Endothelial cell of umbilical vein (primary cell): ENCODE results near the gene NPFFR2. TPM values are rescaled to one million over a fixed set of nuclear protein-coding genes. Genes with fewer than 3 reads are reported as not detected.
"Not testable (repeated sequence)": the region's sequence is repeated elsewhere in the genome, so short reads cannot be mapped to it uniquely, and the experiment has no call there.

Experiments used
- BruUV-seq: library from RNA; stranded (reverse); fragments of 400-500 nt; replicated peaks from 2 replicates; lab custom pipeline; 2021; lab: Mats Ljungman, UMichigan
- CTCF ChIA-PET: fragments of 300-600, 350-600 bp; sonication (Branson Sonifier 250); formaldehyde crosslinking; loops from one replicate; lab custom pipeline; 2021; ENCODE audit warnings: antibody characterized with exemption, inconsistent platforms; lab: Charles Lee
- POLR2A ChIA-PET: fragments of 300-600, 350-600 bp; sonication (Branson Sonifier 250); formaldehyde crosslinking; loops from one replicate; lab custom pipeline; 2021; ENCODE audit warnings: antibody characterized with exemption, inconsistent platforms; lab: Charles Lee
- DNase-seq: peaks from one replicate; pipeline ENCODE4 v3.0.0-alpha.2; 2011; ENCODE audit warnings: low read depth, low spot score
- FAIRE-seq: peaks from 2 replicates; lab custom pipeline; 2011; peaks lifted over from hg19 to GRCh38; lab: Jason Lieb, UNC
- H2AFZ ChIP-seq: 2 replicates; pipeline ENCODE4 v1.6.0; 2012; ENCODE audit warnings: low read depth, low read length, control low read depth, inconsistent platforms
- H3K27ac ChIP-seq: 2 replicates; pipeline ENCODE4 v1.5.1; 2011; ENCODE audit warnings: low read depth, mild to moderate bottlenecking, control low read depth, low read length, moderate library complexity; ENCODE audit not compliant: insufficient read depth
- H3K27me3 ChIP-seq, 2 experiments: 2 replicates each; pipeline versions ENCODE4 v1.6.0 to v1.6.1; 2011; ENCODE audit warnings: low read length in 2 of 2, mixed read lengths in 1 of 2; ENCODE audit not compliant: control insufficient read depth in 2 of 2, insufficient read depth in 2 of 2
- H3K36me3 ChIP-seq, 2 experiments: 2 replicates in 1 of 2; 3 replicates in 1 of 2; pipeline ENCODE4 v1.5.1; 2011; ENCODE audit warnings: low read length in 2 of 2, mild to moderate bottlenecking in 1 of 2, moderate library complexity in 1 of 2; ENCODE audit not compliant: control insufficient read depth in 2 of 2, insufficient read depth in 2 of 2; ENCODE audit errors: extremely low read depth in 1 of 2
- H3K4me1 ChIP-seq: 3 replicates; pipeline ENCODE4 v1.5.1; 2011; ENCODE audit warnings: mild to moderate bottlenecking, low read length; ENCODE audit not compliant: control insufficient read depth, insufficient read depth; ENCODE audit errors: extremely low read depth
- H3K4me2 ChIP-seq: 2 replicates; pipeline ENCODE4 v1.6.1; 2011; ENCODE audit warnings: low read length, control low read depth, mixed read lengths; ENCODE audit not compliant: insufficient read depth
- H3K4me3 ChIP-seq, 3 experiments: fragments of 200-600 bp in 1 of 3; sonication (generic), shearing (Covaris generic) in 1 of 3; replicated peaks in 1 of 3; 2 replicates each; pipeline ENCODE4 v1.5.1; 2011 to 2016; ENCODE audit warnings: control low read depth in 3 of 3, low read length in 3 of 3, mild to moderate bottlenecking in 2 of 3, inconsistent platforms in 1 of 3, low read depth in 1 of 3, moderate library complexity in 1 of 3; ENCODE audit not compliant: insufficient read depth in 1 of 3
- H3K79me2 ChIP-seq: 2 replicates; pipeline ENCODE4 v1.6.0; 2012; ENCODE audit warnings: low read length, inconsistent platforms; ENCODE audit not compliant: control insufficient read depth, insufficient read depth
- H3K9ac ChIP-seq: replicated peaks from 2 replicates; pipeline ENCODE3; 2011; ENCODE audit warnings: low read length, control low read depth; ENCODE audit not compliant: insufficient read depth; ENCODE audit errors: extremely low read depth
- H3K9me1 ChIP-seq: replicated peaks from 3 replicates; pipeline ENCODE4 v1.6.0; 2011; ENCODE audit warnings: mild to moderate bottlenecking, low read length; ENCODE audit not compliant: control insufficient read depth, insufficient read depth; ENCODE audit errors: extremely low read depth
- H3K9me3 ChIP-seq: replicated peaks from 2 replicates; pipeline ENCODE4 v1.5.1; 2012; ENCODE audit warnings: low read length, inconsistent platforms; ENCODE audit not compliant: control insufficient read depth, insufficient read depth
- H4K20me1 ChIP-seq: replicated peaks from 2 replicates; pipeline ENCODE3; 2011; ENCODE audit warnings: mild to moderate bottlenecking, low read length; ENCODE audit not compliant: control insufficient read depth, insufficient read depth; ENCODE audit errors: extremely low read depth
- EZH2 ChIP-seq: IDR thresholded peaks from 2 replicates; pipeline ENCODE4 v1.6.1; 2012; ENCODE audit warnings: borderline replicate concordance, low read depth, mild to moderate bottlenecking, moderate library complexity, low read length, inconsistent platforms; ENCODE audit not compliant: severe bottlenecking
- FOS ChIP-seq: IDR thresholded peaks from 2 replicates; pipeline ENCODE4 v1.6.1; 2011; ENCODE audit warnings: mild to moderate bottlenecking, low read length, moderate library complexity, borderline replicate concordance; ENCODE audit not compliant: insufficient read depth
- GATA2 ChIP-seq: IDR thresholded peaks from 2 replicates; pipeline ENCODE4 v1.7.0; 2011; ENCODE audit warnings: low read depth, mild to moderate bottlenecking, moderate library complexity, mixed read lengths, low read length; ENCODE audit not compliant: insufficient read length, insufficient read depth
- JUN ChIP-seq: IDR thresholded peaks from 2 replicates; pipeline ENCODE4 v1.6.1; 2011; ENCODE audit warnings: borderline replicate concordance, low read depth; ENCODE audit not compliant: insufficient read length, insufficient read depth
- MAX ChIP-seq: IDR thresholded peaks from 2 replicates; pipeline ENCODE4 v1.6.1; 2011; ENCODE audit not compliant: insufficient read depth, insufficient read length
- MYC ChIP-seq: IDR thresholded peaks from one replicate; pipeline ENCODE4 v1.6.1; 2011; ENCODE audit warnings: mild to moderate bottlenecking, low read depth, low read length
- POLR2A ChIP-seq: IDR thresholded peaks from 2 replicates; pipeline ENCODE4 v1.6.1; 2012; ENCODE audit warnings: low read depth, mild to moderate bottlenecking, control low read depth, low read length
- POLR2AphosphoS5 ChIP-seq: IDR thresholded peaks from 2 replicates; pipeline ENCODE4 v1.6.1; 2012; ENCODE audit warnings: low read depth, mild to moderate bottlenecking, control low read depth, low read length, moderate library complexity; ENCODE audit not compliant: insufficient read depth
- dilution Hi-C: fragments of 300-500 bp; cut with MboI; formaldehyde crosslinking; loops from one replicate; pipeline ENCODE4 v1.15.0; 2019; ENCODE audit warnings: low sequenced_read_pairs; ENCODE audit not compliant: extremely low pct_ligation_motif_present
- intact Hi-C: fragments of 100-400 bp; cut with micrococcal nuclease; formaldehyde crosslinking; loops from one replicate; pipeline ENCODE4 v1.10.0; 2022
- polyA plus RNA-seq, 4 experiments: library from polyadenylated mRNA; depleted of rRNA in 3 of 4; stranded (reverse) in 3 of 4; unstranded in 1 of 4; fragments of >200 nt; gene quantifications; 2 replicates each; pipeline versions ENCODE4 v1.2.1 to v1.2.3, GENCODE V29; 2011 to 2012; ENCODE audit warnings: missing spikeins in 1 of 4
- total RNA-seq: library from RNA; stranded (reverse); gene quantifications from 2 replicates; pipeline ENCODE4 v1.2.3, GENCODE V29; 2021
- TF ChIP-seq, protein P1 (sequence below), 2 donors: IDR thresholded peaks; 1 replicate in 1 of 2; 2 replicates in 1 of 2; pipeline ENCODE4 v1.5.1; 2011; ENCODE audit warnings: low read length in 2 of 2, mild to moderate bottlenecking in 2 of 2, moderate library complexity in 2 of 2, control low read depth in 1 of 2, inconsistent platforms in 1 of 2, low read depth in 1 of 2; ENCODE audit not compliant: insufficient read depth in 1 of 2; ENCODE audit errors: extremely low read depth in 1 of 2

NPFFR2 gene
- total and polyA plus RNA-seq, 2 donors (not counting 3 experiments of a cell fraction or from before 2014, with no cell fraction given), result 0.06 TPM; not detected in 1

- H3K9ac ChIP-seq, result no peak overlapping the region
- ChIA-PET CTCF (no interaction called here), POLR2A (no interaction called here)
- TF ChIP-seq POLR2A (no peak), JUN (no peak), POLR2AphosphoS5 (no peak), FOS (no peak), GATA2 (no peak), MAX (no peak), EZH2 (no peak), MYC (no peak)
- TF ChIP-seq, protein P1, sequence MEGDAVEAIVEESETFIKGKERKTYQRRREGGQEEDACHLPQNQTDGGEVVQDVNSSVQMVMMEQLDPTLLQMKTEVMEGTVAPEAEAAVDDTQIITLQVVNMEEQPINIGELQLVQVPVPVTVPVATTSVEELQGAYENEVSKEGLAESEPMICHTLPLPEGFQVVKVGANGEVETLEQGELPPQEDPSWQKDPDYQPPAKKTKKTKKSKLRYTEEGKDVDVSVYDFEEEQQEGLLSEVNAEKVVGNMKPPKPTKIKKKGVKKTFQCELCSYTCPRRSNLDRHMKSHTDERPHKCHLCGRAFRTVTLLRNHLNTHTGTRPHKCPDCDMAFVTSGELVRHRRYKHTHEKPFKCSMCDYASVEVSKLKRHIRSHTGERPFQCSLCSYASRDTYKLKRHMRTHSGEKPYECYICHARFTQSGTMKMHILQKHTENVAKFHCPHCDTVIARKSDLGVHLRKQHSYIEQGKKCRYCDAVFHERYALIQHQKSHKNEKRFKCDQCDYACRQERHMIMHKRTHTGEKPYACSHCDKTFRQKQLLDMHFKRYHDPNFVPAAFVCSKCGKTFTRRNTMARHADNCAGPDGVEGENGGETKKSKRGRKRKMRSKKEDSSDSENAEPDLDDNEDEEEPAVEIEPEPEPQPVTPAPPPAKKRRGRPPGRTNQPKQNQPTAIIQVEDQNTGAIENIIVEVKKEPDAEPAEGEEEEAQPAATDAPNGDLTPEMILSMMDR (IDR thresholded peaks at IDR 0.05; ENCODE audit: extremely low read depth in 1 of 2, insufficient read depth in 1 of 2, low read depth in 1 of 2, low read length in 2 of 2), result no peak
- no peaks in the 10 kb centered on the region for H3K27me3 ChIP-seq
- H2AFZ ChIP-seq, result no peak overlapping the region
- no peaks in the 10 kb centered on the region for H3K36me3 ChIP-seq
- intact Hi-C loops, result no loop called here
- no peak overlapping the region for H3K4me2 ChIP-seq
- BruUV-seq, result no TSS peak
- H3K9me1 ChIP-seq, result no peaks in the 10 kb centered on the region
- H3K9me3 ChIP-seq, result no peaks in the 10 kb centered on the region
- no peak overlapping the region for H3K27ac ChIP-seq
- H3K79me2 ChIP-seq, result no peaks in the 10 kb centered on the region
- dilution Hi-C loops, result no loop called here
- FAIRE-seq (no peak), DNase-seq (no peak)
- H3K4me3 ChIP-seq, result no peak overlapping the region
- no peaks in the 10 kb centered on the region for H3K4me1 ChIP-seq
- no peaks in the 10 kb centered on the region for H4K20me1 ChIP-seq
Observed at GRCh38 chr4:72152731-72153130, 120.9 kb downstream of the NPFFR2 start.

DNA sequence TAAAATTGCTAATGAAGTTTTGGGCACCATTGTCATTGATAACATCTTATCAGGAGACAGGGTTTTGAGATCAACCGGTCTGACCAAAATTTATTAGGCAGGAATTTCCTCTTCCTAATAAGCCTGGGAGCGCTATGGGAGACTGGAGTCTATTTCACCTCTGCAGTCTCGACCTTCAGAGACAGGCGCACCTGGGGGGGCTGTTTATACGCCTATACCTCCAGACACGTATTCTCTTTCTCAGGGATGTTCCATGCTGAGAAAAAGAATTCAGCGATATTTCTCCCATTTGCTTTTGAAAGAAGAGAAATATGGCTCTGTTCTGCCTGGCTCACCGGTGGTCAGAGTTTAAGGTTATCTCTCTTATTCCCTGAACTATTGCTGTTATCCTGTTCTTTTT, 121.8 kb downstream of the NPFFR2 start:
- BruUV-seq, H3K27ac ChIP-seq, CTCF ChIA-PET, FAIRE-seq, H2AFZ ChIP-seq, H3K9ac ChIP-seq, H3K9me3 ChIP-seq, H3K9me1 ChIP-seq, H3K4me2 ChIP-seq, POLR2A ChIA-PET, intact Hi-C loops, H3K27me3 ChIP-seq, H3K4me3 ChIP-seq, H3K4me1 ChIP-seq, H3K36me3 ChIP-seq, H3K79me2 ChIP-seq, H4K20me1 ChIP-seq, dilution Hi-C loops, DNase-seq: not testable (repeated sequence)

- POLR2A ChIA-PET, FAIRE-seq, H3K9me1 ChIP-seq, CTCF ChIA-PET, H3K9me3 ChIP-seq, DNase-seq, H3K4me1 ChIP-seq, BruUV-seq, H3K27ac ChIP-seq, H3K4me3 ChIP-seq, H3K4me2 ChIP-seq, intact Hi-C loops, dilution Hi-C loops, H2AFZ ChIP-seq, H3K9ac ChIP-seq, H3K79me2 ChIP-seq, H3K27me3 ChIP-seq, H3K36me3 ChIP-seq, H4K20me1 ChIP-seq: not testable (repeated sequence)
Observed at GRCh38 chr4:72169285-72169684, 137.5 kb downstream of the NPFFR2 start.
